ENCODE measurements around the gene CD93.

DNA sequence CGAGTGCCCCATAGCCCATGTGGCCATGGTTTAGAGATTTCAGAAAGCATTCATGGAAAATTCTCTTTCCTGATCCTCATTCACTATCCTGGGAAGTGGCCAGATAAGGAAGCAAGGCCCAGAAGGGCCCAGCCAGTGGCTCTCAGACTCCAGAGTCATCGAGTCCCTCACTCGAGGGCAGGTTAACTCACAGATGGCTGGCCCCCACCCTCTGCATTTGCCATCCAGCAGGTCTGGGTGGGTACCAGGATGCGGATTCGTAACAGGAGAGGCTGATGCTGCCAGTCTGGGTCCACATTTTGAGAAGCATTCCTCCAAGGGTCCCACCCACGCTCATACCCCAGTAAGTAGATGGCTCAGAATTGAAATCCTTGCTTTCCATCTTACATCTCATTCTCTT lies 54.8 kb downstream of the CD93 start:
- TF ChIP-seq, protein P1, sequence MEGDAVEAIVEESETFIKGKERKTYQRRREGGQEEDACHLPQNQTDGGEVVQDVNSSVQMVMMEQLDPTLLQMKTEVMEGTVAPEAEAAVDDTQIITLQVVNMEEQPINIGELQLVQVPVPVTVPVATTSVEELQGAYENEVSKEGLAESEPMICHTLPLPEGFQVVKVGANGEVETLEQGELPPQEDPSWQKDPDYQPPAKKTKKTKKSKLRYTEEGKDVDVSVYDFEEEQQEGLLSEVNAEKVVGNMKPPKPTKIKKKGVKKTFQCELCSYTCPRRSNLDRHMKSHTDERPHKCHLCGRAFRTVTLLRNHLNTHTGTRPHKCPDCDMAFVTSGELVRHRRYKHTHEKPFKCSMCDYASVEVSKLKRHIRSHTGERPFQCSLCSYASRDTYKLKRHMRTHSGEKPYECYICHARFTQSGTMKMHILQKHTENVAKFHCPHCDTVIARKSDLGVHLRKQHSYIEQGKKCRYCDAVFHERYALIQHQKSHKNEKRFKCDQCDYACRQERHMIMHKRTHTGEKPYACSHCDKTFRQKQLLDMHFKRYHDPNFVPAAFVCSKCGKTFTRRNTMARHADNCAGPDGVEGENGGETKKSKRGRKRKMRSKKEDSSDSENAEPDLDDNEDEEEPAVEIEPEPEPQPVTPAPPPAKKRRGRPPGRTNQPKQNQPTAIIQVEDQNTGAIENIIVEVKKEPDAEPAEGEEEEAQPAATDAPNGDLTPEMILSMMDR (IDR thresholded peaks at IDR 0.05; ENCODE audit: poor library complexity, severe bottlenecking): no peak
- no peak for TF ChIP-seq POLR2AphosphoS5 (IDR thresholded peaks at IDR 0.05)
- no peak for TF ChIP-seq EZH2 (IDR thresholded peaks at IDR 0.05; ENCODE audit: borderline replicate concordance, insufficient read depth, low read length, poor library complexity, severe bottlenecking)
- no peak for TF ChIP-seq RAD21 (conservative IDR thresholded peaks at IDR 0.05)
- TF ChIP-seq EP300 (conservative IDR thresholded peaks at IDR 0.05; ENCODE audit: poor library complexity, severe bottlenecking): no peak
- TF ChIP-seq, protein P2, sequence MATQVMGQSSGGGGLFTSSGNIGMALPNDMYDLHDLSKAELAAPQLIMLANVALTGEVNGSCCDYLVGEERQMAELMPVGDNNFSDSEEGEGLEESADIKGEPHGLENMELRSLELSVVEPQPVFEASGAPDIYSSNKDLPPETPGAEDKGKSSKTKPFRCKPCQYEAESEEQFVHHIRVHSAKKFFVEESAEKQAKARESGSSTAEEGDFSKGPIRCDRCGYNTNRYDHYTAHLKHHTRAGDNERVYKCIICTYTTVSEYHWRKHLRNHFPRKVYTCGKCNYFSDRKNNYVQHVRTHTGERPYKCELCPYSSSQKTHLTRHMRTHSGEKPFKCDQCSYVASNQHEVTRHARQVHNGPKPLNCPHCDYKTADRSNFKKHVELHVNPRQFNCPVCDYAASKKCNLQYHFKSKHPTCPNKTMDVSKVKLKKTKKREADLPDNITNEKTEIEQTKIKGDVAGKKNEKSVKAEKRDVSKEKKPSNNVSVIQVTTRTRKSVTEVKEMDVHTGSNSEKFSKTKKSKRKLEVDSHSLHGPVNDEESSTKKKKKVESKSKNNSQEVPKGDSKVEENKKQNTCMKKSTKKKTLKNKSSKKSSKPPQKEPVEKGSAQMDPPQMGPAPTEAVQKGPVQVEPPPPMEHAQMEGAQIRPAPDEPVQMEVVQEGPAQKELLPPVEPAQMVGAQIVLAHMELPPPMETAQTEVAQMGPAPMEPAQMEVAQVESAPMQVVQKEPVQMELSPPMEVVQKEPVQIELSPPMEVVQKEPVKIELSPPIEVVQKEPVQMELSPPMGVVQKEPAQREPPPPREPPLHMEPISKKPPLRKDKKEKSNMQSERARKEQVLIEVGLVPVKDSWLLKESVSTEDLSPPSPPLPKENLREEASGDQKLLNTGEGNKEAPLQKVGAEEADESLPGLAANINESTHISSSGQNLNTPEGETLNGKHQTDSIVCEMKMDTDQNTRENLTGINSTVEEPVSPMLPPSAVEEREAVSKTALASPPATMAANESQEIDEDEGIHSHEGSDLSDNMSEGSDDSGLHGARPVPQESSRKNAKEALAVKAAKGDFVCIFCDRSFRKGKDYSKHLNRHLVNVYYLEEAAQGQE (IDR thresholded peaks at IDR 0.05; ENCODE audit: borderline replicate concordance): no peak
- TF ChIP-seq MXI1 (conservative IDR thresholded peaks at IDR 0.05; ENCODE audit: poor library complexity, severe bottlenecking): no peak
- no peak for TF ChIP-seq SMC3 (conservative IDR thresholded peaks at IDR 0.05; ENCODE audit: poor library complexity)
- TF ChIP-seq TAF1 (IDR thresholded peaks at IDR 0.05; ENCODE audit: low read depth): no peak

All from neural cell (in vitro differentiated cells).